Hypothalamus (tissue), 51 donors: ENCODE data around the gene EXOC6B.
"Not testable (repeated sequence)": the region's sequence is repeated elsewhere in the genome, so short reads cannot be mapped to it uniquely, and the experiment has no call there.

Source experiments
- DNase-seq, 51 donors: peaks; one replicate each; lab custom pipeline; 2025; lab: John Stamatoyannopoulos, UW

The EXOC6B gene

DNA sequence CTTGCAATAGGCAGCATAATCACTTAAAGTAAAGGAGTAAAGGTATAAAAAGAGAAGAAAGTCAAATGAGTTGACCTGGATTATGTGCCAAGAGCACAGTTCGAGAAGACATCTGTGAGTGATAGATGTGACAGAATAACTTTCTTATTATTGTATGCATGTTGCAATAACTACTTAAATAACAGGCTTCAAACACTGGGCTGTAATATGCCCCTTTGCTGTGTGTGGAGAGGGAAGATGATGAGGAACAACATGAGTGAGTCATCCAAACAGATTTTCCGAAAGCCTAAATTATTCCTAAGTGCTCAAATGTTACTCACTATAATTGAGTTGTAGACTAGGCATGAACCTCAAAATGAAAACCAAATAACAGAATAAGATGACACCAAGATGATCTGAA is 328.1 kb downstream of the EXOC6B start:
- DNase-seq, result no peak

DNA sequence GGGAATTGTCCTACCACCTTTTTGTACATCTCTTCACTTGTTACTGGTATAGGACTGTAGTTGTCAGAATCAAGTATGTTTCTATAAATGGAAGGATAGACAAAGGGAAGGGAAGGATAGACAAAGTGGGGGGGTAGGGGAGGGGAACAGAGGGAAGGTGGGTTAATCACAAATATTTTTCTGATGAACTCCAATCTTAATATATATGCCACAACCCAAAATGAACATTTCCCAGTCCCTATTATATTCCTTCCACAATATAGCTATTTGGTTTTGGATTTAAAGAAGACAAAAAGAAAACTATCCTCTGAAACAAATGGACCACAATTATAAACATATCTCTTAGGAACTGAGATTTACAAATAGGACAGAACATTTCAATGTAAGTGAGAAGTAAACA is 329.4 kb downstream of the EXOC6B start:
- DNase-seq, result no peak

DNA sequence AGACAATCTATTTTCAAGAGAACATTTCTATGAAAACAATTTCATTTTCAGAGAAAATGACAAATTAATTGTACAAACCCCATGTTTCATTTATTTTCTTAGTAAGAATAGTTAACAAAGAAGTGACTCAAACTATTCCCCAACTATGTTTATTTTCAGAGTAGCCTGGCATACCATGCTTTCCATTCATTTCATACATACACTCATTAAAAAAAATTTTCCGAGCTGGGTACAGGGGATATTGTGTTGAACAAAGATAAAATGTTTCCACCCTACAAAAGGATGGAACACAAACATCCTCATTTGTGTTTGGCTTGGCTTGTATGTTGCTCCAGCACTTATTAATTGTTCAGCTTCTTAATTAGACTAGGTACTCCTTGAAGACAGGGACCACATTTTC is 331.4 kb downstream of the EXOC6B start:
- no peak for DNase-seq

DNA sequence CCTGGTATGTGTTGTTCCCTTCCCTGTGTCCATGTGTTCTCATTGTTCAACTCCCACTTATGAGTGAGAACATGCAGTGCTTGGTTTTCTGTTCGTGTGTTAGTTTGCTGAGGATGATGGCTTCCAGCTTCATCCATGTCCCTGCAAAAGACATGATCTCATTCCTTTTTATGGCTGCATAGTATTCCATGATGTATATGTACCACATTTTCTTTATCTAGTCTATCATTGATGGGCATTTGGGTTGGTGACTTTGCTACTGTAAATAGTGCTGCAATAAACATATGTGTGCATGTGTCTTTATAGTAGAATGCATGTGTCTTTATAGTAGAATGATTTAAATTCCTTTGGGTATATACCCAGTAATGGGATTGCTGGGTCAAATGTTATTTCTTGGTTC is 341.2 kb downstream of the EXOC6B start:
- DNase-seq, result not testable (repeated sequence)

DNA sequence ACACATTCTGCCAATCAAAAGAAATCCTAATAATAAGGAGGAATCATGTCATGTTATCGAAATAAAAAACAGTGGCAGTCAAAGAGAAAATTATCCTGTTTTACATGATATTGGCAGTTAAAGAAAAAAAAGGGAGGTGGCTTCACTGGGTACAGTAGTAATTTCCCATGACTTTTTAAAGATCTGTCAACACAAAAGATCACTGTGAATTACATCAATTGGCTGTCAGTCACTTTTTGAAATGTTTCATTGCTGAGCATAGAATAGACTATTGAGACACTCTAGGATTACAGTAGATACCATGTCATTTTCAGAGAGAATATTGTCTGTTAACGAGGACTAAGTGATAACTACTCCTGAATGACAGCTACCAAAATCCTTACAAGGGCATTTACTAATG is 342.5 kb downstream of the EXOC6B start:
- no peak for DNase-seq

DNA sequence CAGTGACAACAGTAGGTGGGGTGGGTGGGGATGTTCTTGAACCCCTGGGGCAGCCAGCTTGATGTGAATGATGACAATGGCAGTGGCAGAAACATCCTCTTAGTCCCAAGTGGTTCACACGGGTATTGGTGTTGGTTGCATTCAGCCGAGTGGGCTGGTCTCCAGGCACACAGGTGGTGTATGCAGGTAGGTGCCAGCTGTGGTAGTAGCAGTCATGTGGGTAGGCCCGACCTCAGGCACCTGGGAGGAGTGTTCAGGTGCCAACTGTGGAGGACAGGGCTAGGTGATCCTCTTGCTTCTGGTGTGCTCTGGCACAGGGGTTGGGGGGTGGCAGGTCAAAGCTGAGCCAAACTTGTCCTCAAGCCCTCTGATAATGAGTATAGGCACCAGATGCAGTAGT is 350.6 kb downstream of the EXOC6B start:
- DNase-seq, result no peak

DNA sequence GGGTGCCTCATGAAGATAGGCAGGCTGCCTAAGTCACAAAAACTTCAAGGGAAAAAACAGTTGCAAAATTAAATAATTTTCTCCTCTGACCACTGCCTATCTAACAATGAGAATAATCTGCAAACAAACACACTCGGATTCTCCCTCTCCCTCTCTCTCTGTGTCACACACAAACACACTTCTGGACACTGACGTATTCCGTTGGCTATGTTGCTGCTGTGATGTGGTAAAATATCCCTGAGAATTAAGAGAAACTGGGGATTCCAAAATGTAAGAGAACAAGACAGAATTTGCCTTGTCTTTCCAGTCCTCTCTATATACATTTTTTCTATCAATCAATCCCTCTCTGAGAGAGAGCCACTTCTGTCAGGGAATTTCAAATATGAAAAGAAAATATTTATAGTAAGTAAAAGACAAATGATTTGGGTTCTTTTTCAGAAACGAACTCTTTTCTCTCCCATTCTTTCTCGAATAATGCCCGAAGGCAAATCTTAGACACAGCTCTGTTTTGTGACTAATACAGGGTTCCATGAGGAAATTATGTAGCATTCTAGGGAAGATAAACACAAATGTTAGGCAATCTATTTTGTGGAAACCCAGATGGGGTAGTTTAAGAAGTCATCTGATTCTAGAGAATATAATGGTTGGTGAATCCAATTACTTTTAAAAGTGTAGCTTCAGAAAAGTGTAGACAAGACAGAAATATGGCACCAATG is 367.9 kb downstream of the EXOC6B start:
- DNase-seq, result no peak

DNA sequence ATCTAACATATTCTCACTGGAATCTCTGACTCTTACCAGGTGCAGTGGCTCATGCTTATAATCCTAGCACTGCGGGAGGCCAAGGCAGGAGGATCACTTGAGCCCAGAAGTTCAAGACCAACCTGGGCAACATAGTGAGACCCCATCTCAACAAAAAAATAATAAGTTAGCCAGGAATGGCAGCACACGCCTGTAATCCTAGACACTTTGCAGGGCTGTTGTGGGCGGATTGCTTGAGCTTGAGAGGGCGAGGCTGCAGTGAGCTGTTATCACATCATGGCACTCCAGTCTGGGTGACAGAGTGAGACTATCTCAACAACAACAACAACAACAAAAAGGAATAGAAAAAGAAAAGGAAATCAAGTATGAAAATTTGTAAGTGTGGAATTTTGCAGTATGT is 371.6 kb downstream of the EXOC6B start:
- no peak for DNase-seq

DNA sequence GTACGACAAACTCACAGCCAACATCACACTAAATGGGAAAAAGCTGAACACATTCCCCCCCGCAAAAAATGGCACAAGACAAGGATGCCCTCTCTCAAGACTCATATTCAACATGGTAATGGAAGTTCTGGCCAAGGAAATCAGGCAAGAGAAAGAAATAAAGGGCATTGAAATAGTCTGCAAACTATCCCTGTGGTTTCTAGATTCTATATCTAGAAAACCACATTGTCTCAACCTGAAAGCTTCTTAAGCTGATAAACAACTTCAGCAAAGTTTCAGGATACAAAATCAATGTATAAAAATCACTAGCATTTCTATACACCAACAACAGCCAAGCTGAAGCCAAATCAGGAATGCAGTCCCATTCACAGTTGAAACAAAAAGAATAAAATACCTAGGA is 383.6 kb downstream of the EXOC6B start:
- DNase-seq, result no peak

DNA sequence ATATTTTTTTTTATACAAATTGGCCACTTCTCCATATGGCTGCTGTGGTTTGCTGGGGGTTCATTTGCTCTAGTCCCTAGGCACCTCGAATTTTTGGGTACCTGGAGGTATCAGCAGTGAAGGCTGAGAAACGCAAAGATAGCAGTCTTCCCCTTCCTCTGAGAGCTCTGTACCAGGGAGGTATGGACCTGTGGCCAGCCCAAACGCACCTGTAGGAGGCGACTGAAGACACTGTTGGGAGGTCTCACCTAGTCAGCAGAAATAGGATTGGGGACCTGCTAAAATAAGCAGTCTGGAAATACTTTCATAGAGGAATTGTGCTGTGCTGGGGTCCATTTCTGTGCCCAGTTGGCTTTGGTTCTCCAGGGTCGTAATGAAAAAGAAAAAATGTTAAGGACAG is 385.9 kb downstream of the EXOC6B start:
- DNase-seq, result no peak

DNA sequence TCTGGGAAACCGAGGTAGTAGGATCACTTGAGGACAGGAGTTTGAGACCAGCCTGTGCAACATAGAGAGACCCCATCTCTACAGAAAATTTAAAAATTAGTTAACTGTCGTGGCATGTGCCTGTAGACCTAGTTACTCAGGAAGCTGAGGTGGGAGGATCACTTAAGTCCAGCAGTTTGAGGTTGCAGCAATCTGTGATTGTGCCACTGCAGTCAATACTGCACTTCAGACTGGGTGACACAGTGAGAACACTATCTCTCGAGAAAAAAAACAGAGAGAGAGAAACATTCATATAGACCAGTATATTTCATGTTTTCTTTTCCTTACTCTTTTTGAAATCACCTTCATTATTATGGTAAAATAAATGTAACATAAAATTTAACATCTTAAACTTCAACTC is 387.5 kb downstream of the EXOC6B start:
- DNase-seq, result no peak

DNA sequence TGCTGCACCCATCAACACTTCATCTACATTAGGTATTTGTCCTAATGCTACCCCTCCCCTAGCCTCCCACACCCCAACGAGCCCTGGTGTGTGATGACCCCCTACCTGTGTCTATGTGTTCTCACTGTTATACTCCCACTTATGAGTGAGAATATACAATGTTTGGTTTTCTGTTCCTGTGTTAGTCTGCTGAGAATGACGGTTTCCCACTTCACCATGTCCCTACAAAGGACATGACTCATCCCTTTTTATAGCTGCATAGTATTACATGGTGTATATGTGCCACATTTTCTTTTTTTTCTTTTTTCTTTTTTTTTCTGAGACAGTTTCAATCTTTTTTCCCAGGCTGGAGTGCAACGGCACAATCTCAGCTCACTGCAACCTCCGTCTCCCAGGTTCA is 394.1 kb downstream of the EXOC6B start:
- no peak for DNase-seq

DNA sequence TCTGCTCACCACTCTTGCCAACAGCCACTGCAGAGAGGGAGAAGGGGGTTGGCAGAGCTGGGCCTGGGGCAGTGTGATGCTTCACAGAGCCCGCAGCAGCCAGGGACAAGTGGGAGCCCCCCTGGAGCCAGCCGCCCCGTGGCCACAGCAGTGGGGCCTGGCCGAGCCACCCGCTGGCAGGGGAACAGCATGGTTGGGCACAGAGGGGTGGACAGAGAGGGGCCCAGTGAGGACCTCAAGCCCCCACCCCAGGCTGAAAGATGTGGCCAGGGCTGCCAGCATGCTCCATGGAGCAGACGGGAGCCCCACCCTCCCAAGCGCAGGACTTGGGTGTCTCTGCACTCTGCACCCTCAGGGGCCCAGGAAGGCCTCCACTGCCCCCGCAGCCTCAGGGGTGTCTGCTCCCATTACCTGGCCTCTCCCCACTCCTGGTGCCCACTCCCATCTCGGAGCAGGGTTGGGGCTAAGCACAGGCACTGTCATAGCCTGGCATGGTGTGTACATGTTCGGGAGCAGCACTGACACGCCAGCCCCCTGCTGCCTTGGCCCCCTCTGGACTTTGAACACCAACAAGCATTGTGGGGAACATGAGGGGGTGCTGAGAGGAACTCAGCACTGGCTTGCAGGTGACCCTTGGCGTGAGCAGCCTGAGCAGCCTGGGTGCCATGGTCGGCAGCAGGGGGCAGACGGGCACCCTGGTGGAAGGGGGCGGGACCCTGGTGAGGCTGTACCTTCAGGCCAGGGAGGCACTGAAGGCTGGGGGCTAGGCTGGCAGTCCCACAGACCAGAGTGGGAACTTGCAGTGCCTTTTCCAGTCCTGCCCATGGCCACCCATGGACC is 398.6 kb downstream of the EXOC6B start:
- no peak for DNase-seq

DNA sequence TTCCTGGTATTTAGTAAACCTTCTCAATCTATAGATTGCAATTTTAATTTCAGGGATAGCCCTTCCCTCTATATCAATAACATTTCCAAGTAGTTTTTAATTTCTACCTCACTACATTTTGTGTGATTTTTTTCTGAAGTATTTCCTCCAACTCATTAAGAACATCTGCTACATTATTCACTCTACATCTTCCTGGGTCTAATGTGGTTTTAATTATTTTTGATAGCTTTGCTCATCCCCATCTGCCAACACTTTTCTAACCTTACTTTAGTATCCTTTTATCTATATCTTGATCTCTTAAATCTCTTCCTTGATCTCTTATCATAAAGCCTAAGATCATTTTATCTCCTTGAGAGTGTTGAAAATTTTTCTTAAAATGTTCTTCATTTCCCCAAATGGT is 399.8 kb downstream of the EXOC6B start:
- DNase-seq, result no peak

DNA sequence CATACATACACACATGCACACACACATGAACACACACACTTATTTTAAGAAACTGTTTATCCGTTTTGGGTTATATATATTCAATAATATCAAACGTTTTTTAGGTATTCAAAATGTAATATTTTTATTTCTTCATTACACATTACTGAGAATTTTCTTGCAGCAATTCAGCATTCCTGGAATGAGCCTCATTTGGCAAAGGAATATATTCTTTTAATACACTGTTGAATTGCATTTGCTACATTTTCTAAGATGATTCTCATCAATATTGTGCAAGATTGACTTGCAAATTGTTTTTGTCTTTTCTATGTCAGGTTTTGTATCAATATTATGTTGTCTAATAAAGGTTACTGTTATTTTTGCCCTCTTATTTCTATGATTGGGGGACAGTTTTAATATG is 402.1 kb downstream of the EXOC6B start:
- no peak for DNase-seq

DNA sequence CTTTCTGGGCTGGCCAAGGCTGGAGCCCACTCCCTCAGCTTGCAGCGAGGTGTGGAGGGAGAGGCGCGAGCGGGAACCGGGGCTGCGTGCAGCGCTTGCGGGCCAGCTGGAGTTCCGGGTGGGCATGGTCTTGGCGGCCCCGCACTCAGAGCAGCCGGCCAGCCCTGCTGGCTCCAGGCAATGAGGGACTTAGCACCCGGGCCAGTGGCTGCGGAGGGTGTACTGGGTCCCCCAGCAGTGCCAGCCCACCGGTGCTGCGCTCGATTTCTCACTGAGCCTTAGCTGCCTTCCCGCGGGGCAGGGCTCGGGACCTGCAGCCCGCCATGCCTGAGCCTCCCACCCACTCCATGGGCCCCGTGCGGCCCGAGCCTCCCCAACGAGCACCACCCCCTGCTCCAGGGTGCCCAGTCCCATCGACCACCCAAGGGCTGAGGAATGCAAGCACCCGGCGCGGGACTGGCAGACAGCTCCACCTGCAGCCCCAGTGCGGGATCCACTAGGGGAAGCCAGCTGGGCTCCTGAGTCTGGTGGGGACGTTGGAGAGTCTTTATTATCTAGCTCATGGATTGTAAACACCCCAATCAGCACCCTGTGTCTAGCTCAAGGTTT is 404.0 kb downstream of the EXOC6B start:
- DNase-seq, result not testable (repeated sequence)

DNA sequence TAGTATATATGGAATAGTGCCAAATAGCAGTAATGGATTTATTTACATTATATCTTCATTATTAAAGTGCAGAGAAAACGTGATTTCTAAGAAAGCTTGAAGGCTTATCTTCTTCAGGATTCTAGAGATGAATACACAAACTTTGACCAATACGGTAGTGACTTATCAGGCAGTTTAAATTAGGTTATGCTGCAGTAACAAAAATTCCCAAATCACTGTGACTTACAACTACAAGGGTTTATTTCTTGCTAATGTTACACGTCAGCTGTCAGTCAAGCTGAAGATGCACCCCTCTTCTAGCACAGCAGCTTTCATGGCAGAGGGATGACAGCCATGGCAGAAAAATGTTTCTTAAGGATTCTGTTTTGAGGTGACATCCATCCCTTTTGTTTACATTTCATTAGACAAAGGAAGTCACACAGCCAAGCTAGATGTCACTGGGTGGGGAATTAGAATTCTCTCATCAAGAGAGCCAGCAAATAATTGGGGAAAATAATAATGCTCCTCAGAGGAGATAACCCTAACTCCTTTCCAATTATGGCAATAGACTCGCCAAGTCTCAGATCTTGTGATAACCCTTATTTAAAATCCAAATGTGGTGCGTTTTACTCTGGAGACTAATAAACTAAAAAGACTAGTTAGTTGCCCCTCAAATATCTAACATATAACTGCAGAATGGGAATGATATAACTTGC is 409.9 kb downstream of the EXOC6B start:
- no peak for DNase-seq

DNA sequence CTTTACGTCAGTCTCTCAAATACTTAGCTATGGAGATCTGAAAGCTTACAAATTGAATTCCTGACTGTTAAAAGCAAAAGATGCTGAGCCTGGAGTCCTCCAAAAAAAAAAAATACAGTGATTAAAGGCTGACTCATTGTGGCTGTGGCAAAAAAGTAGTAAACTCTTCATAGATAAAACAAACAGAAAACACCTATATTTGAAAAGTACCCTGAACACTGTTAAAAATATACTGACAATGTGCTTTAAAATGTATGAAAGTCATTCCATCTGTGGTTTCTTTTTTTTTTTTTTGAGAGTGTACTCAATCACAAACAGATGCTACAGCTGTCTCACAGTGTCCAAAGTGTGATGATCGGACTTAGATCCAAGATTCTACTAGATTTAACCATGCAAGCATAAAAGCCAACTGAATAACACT is 410.6 kb downstream of the EXOC6B start:
- DNase-seq, result no peak

DNA sequence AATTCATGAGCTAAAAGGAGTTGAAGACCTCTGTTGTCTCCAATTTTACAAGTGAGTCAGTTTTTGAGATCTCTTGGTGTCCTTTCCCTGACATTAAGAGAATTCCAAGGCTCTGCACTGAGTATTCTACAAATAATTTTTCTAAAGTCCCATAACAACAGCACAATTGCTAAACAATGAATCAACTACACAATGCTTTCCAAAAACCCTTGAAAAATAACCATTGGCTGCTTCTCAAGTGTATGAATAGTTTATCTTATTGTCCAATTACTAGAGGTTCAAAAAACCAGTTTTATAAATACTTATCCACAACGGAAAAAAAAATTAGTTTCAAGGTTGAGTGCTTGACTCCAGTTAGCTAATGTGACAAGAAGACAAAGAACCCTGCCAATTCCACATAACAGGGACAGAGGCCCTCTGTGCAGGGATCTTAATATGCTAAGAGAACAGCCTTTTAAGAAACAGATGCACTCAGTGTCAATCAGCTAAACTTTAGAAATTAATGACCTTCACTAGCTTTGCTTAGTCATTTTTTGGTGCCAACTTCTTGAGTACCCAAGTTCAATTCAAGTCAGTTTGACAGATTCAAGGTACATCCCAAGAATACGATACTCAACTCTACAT is 411.6 kb downstream of the EXOC6B start:
- peak in 2 of 51 donors; percentile 3 to 9 for DNase-seq

DNA sequence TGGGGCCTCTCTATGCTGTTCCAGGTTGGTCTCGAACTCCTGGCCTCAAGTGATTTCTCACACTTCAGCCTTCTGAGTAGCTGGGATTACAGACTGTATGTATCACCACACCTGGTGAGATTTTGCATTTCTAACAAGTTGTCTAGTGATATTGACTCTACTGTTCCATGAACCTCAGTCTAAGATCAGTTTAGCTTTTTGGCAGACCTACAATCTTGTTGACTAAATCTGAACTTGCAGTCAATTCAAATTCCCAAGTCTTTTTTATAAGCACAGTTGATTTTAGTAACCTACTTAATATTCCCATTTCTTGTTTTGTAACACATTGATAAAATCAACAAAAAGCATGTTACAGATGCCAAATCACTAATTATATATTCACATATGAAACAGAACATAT is 412.1 kb downstream of the EXOC6B start:
- no peak for DNase-seq

DNA sequence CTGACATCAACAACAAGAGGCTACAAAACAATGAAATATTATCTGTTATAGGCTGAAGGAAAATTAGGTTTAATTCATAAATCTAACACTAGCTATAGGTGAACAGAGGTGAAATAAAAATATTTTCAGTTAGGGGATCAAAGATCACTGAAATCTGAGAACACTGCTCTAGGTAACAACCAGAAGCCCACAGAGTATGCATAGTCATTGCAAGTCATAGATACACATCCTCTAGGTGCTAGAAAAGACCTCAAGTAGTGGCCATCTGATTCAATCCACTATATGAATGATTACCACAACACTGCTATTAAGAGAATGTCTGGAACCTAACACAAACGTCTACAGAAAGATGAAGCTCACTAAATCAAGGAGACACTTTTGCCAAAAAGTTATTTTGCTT is 413.6 kb downstream of the EXOC6B start:
- DNase-seq, result no peak
